Loucy (cell line): ENCODE data around the gene KCNK5.

Experiments
- H2AFZ ChIP-seq: fragments of 200-600 bp; sonication (generic); 2 replicates; pipeline ENCODE4 v1.6.0; 2016; ENCODE audit warnings: antibody characterized with exemption, mild to moderate bottlenecking, low read length, moderate library complexity
- H3F3A ChIP-seq: fragments of 200-600 bp; 2 replicates; pipeline ENCODE4 v1.6.0; 2016; ENCODE audit warnings: antibody characterized with exemption, low read depth, mild to moderate bottlenecking
- H3K27me3 ChIP-seq: fragments of 200-600 bp; sonication (generic); 2 replicates; pipeline ENCODE4 v1.6.1; 2014; ENCODE audit warnings: low read length, mild to moderate bottlenecking; ENCODE audit not compliant: insufficient read depth, poor library complexity, severe bottlenecking
- H3K36me3 ChIP-seq: fragments of 200-600 bp; sonication (generic); 2 replicates; pipeline ENCODE4 v1.6.1; 2016; ENCODE audit warnings: low read length; ENCODE audit not compliant: insufficient read depth
- H3K4me1 ChIP-seq: fragments of 200-600 bp; sonication (generic); 2 replicates; pipeline ENCODE4 v1.5.1; 2014; ENCODE audit warnings: low read length, mild to moderate bottlenecking; ENCODE audit not compliant: insufficient read depth, poor library complexity, severe bottlenecking
- H3K4me2 ChIP-seq: fragments of 200-600 bp; sonication (generic); 2 replicates; pipeline ENCODE4 v1.6.0; 2014; ENCODE audit warnings: antibody characterized with exemption, low read length, low read depth, mild to moderate bottlenecking; ENCODE audit not compliant: poor library complexity, severe bottlenecking
- H3K4me3 ChIP-seq: fragments of 200-600 bp; sonication (generic); 2 replicates; pipeline ENCODE4 v1.5.1; 2014; ENCODE audit warnings: low read length, mild to moderate bottlenecking, mixed read lengths; ENCODE audit not compliant: poor library complexity, severe bottlenecking
- H3K79me2 ChIP-seq: fragments of 200-600 bp; sonication (generic); 2 replicates; pipeline ENCODE4 v1.6.1; 2014; ENCODE audit warnings: low read length; ENCODE audit not compliant: insufficient read depth
- H3K9ac ChIP-seq: fragments of 200-600 bp; sonication (generic); 2 replicates; pipeline ENCODE4 v1.6.0; 2014; ENCODE audit warnings: mild to moderate bottlenecking, low read depth, low read length, moderate library complexity; ENCODE audit not compliant: poor library complexity, severe bottlenecking
- H3K9me2 ChIP-seq: fragments of 200-600 bp; sonication (generic); replicated peaks from 2 replicates; pipeline ENCODE4 v1.6.1; 2016; ENCODE audit warnings: low read depth, low read length, mixed read lengths
- H3K9me3 ChIP-seq: fragments of 200-600 bp; sonication (generic); 2 replicates; pipeline ENCODE4 v1.6.1; 2014; ENCODE audit warnings: mild to moderate bottlenecking, antibody characterized with exemption, low read length, low read depth; ENCODE audit not compliant: insufficient read depth
- H4K20me1 ChIP-seq: fragments of 200-600 bp; sonication (generic); 2 replicates; pipeline ENCODE4 v1.6.0; 2014; ENCODE audit warnings: antibody characterized with exemption, low read length, mild to moderate bottlenecking; ENCODE audit not compliant: insufficient read depth, poor library complexity, severe bottlenecking
- CTCF ChIP-seq: fragments of 200-600 bp; sonication (generic); conservative IDR thresholded peaks from 2 replicates; pipeline ENCODE4 v1.5.1; 2014; ENCODE audit warnings: mild to moderate bottlenecking, antibody characterized with exemption, low read length
- EZH2phosphoT487 ChIP-seq: fragments of 200-600 bp; IDR thresholded peaks from 2 replicates; pipeline ENCODE4 v1.6.1; 2018; ENCODE audit warnings: antibody characterized with exemption, mild to moderate bottlenecking, moderate library complexity, borderline replicate concordance

The KCNK5 gene

GRCh38 chr6:39169448-39170344 lies 59.6 kb downstream of the KCNK5 start:
- Histone ChIP-seq H3K4me3 (no peak overlapping the region), H3K4me1 (no peaks in the 10 kb centered on the region), H3K9me3 (no peaks in the 10 kb centered on the region), H3K4me2 (no peak overlapping the region), H3K9me2 (no peaks in the 10 kb centered on the region), H2AFZ (no peak overlapping the region), H4K20me1 (no peaks in the 10 kb centered on the region), H3K9ac (no peak overlapping the region), H3K27me3 (peaks cover 10% of the 10 kb centered on the region), H3K36me3 (no peaks in the 10 kb centered on the region), H3F3A (no peaks in the 10 kb centered on the region), H3K79me2 (no peaks in the 10 kb centered on the region)
- no peak for TF ChIP-seq EZH2phosphoT487
- TF ChIP-seq CTCF, result no peak

DNA sequence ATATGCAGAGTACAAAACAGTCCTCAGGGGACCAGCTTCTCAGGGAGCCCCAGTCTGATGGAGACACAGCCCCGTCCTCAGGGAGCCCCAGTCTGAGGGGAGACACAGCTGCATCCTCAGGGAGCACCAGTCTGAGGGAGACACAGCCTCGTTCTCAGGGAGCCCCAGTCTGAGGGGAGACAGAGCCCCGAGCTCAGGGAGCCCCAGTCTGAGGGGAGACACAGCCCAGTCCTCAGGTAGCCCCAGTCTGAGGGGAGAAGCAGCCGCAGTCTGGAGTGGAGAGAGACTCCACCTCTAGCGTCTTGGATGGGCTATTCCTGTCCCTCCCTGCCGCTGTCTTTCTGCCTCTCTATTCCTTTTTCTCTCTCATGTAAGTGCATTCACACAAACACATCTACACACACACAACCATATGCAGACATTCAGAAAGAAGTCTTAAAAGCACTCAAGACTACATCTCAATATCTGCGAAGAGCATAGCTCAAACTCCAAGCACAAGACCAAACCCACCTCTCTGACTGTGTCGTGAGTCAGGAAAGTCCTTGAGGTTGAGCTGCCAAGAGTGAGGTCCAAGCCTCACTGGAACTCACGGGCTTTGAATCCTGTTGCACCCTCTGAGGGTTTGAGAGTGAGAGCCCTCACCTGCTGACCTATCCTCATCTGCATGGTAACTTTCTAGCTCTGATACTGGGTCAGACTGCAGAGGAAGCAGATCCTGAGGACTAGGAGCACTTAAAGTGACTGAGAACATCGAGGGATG lies 61.2 kb downstream of the KCNK5 start:
- no peaks in the 10 kb centered on the region for H3F3A ChIP-seq
- no peak overlapping the region for H3K9ac ChIP-seq
- no peaks in the 10 kb centered on the region for H3K79me2 ChIP-seq
- H3K9me2 ChIP-seq, result no peaks in the 10 kb centered on the region
- H3K4me2 ChIP-seq, result no peak overlapping the region
- H4K20me1 ChIP-seq, result no peaks in the 10 kb centered on the region
- no peaks in the 10 kb centered on the region for H3K9me3 ChIP-seq
- H3K4me1 ChIP-seq, result no peaks in the 10 kb centered on the region
- peaks cover 6% of the 10 kb centered on the region for H3K27me3 ChIP-seq
- H3K4me3 ChIP-seq, result no peak overlapping the region
- TF ChIP-seq EZH2phosphoT487 (no peak), CTCF (no peak)
- no peak overlapping the region for H2AFZ ChIP-seq
- no peaks in the 10 kb centered on the region for H3K36me3 ChIP-seq

GRCh38 chr6:39167321-39167720 lies 62.0 kb downstream of the KCNK5 start:
- no peak for TF ChIP-seq CTCF
- no peak for TF ChIP-seq EZH2phosphoT487
- Histone ChIP-seq H3K79me2 (no peaks in the 10 kb centered on the region), H3K27me3 (peaks cover 5% of the 10 kb centered on the region), H3K36me3 (no peaks in the 10 kb centered on the region), H3K9me3 (no peaks in the 10 kb centered on the region), H3K4me1 (no peaks in the 10 kb centered on the region), H4K20me1 (no peaks in the 10 kb centered on the region), H2AFZ (no peak overlapping the region), H3F3A (no peaks in the 10 kb centered on the region), H3K4me3 (no peak overlapping the region), H3K9ac (no peak overlapping the region), H3K4me2 (no peak overlapping the region), H3K9me2 (no peaks in the 10 kb centered on the region)
